ENCODE data around the gene UBAC2.

- no peak for TF ChIP-seq EZH2 (IDR thresholded peaks at IDR 0.05; ENCODE audit: borderline replicate concordance, low read length)
- TF ChIP-seq CTCF (IDR thresholded peaks at IDR 0.05; ENCODE audit: low read length) = no peak
Observed at GRCh38 chr13:99299256-99299919, 98.7 kb downstream of the UBAC2 start.

Data from OCI-LY1 (cell line).